ENCODE results near the gene CXCL17. TPM values are rescaled to one million over a fixed set of nuclear protein-coding genes. Genes with fewer than 3 reads are reported as not detected.

CXCL17 gene
- total RNA-seq, 1 experiment from 2014 or later, result not detected

- Histone ChIP-seq H3K23ac (ENCODE audit: insufficient read length, low read depth, low read length) (no peak overlapping the region), H3K23me2 (ENCODE audit: insufficient read length, low read depth, low read length, poor library complexity, severe bottlenecking) (peaks cover 7% of the 10 kb centered on the region), H2BK120ac (ENCODE audit: low read depth, low read length, poor library complexity, severe bottlenecking) (no peak overlapping the region), H4K91ac (ENCODE audit: insufficient read length, low read depth, low read length) (no peak overlapping the region), H3K14ac (ENCODE audit: insufficient read depth, low read length) (no peak overlapping the region; the same call in 1 of the 2 replicates), H2AFZ (ENCODE audit: low read length) (no peak overlapping the region), H2BK15ac (ENCODE audit: low read depth, low read length) (no peak overlapping the region), H4K8ac (replicated peaks; ENCODE audit: insufficient read length, low read depth, low read length) (no peak overlapping the region), H3K27me3 (ENCODE audit: insufficient read depth, low read length) (peaks cover 17% of the 10 kb centered on the region; the same call in 1 of the 2 replicates), H3K56ac (ENCODE audit: insufficient read length, low read depth, low read length) (no peak overlapping the region), H3K18ac (ENCODE audit: insufficient read length, low read depth, low read length) (no peak overlapping the region), H2BK20ac (ENCODE audit: low read depth, low read length, poor library complexity, severe bottlenecking) (no peak overlapping the region), H3T11ph (ENCODE audit: low read length) (no peak overlapping the region), H4K20me1 (ENCODE audit: control insufficient read depth, insufficient read depth, insufficient read length) (no peaks in the 10 kb centered on the region), H2BK12ac (ENCODE audit: insufficient read length, low read depth, low read length) (no peak overlapping the region), H3K27ac (ENCODE audit: insufficient read length, low read depth, low read length) (no peak overlapping the region), H3K4ac (ENCODE audit: low read depth, low read length) (no peak overlapping the region), H3K4me2 (ENCODE audit: insufficient read depth, insufficient read length, low read length) (no peak overlapping the region), H3K9ac (ENCODE audit: extremely low read depth, insufficient read length, low read length) (no peak overlapping the region), H3K79me2 (ENCODE audit: insufficient read depth, low read length) (no peaks in the 10 kb centered on the region), H3K9me3 (ENCODE audit: control insufficient read depth, low read depth, low read length) (no peaks in the 10 kb centered on the region), H3K4me1 (ENCODE audit: insufficient read depth, low read length) (no peaks in the 10 kb centered on the region), H2AK5ac (ENCODE audit: insufficient read length, low read length) (no peak overlapping the region), H2BK5ac (ENCODE audit: insufficient read length, low read length) (no peak overlapping the region), H3K79me1 (ENCODE audit: insufficient read depth, low read depth, low read length, poor library complexity, severe bottlenecking) (no peaks in the 10 kb centered on the region), H4K5ac (ENCODE audit: insufficient read length, low read depth, low read length) (no peak overlapping the region)
- peaks cover 20 to 39% of the 10 kb centered on the region in 2 experiments for H3K4me1 Mint-ChIP-seq
- H3K4me3 Mint-ChIP-seq, result no peak overlapping the region
- no peak for DNase-seq
- H3K27me3 Mint-ChIP-seq (ENCODE audit: low read depth), result peaks cover 77% of the 10 kb centered on the region
- H3K9me3 Mint-ChIP-seq, result peaks cover 0 to 3% of the 10 kb centered on the region in 2 experiments; a peak in 3 of 5 replicates
- no peak overlapping the region for H3K27ac Mint-ChIP-seq
- H3K36me3 Mint-ChIP-seq (ENCODE audit: insufficient read depth in 1 of 3, low read depth in 3 of 3), result peaks cover 0 to 3% (median 0%) of the 10 kb centered on the region in 3 experiments; a peak in 2 of 7 replicates
- WGBS (ENCODE audit: extremely low coverage, insufficient read length, low lambda C conversion rate), result no CpG with 5 or more reads among the region's 3 CpGs
- no peak for TF ChIP-seq CTCF (conservative IDR thresholded peaks at IDR 0.05)
These were observed 16.1 kb downstream of the CXCL17 start for GRCh38 chr19:42426643-42427042.

All from H9 (cell line).